ENCODE data around the gene MAPKAPK3.

Gene MAPKAPK3

GRCh38 chr3:50617096-50617791 lies at the start of gene MAPKAPK3:
Gene MAPKAPK3, plus strand, starts transcription at chr3:50617151. Its CDS starts 415 bp downstream, at chr3:50617566.
- no peak for DNase-seq (ENCODE audit: low read depth in 2 of 2)

- DNase-seq (ENCODE audit: low read depth in 2 of 2) = peak; percentile 80 to 89
Observed at GRCh38 chr3:50567386-50568167, 49.4 kb upstream of the MAPKAPK3 start, which contains the start of gene C3orf18. Gene C3orf18, minus strand, starts transcription at chr3:50567747. Its CDS starts 2,048 bp downstream, at chr3:50565699.

GRCh38 chr3:50568947-50569749 lies 47.8 kb upstream of the MAPKAPK3 start, which contains the start of gene HEMK1:
Gene HEMK1, plus strand, starts transcription at chr3:50569522. Its CDS starts 1,583 bp downstream, at chr3:50571105.
- peak; percentile 82 to 87 for DNase-seq (ENCODE audit: low read depth in 2 of 2)

GRCh38 chr3:50570508-50571279 lies 46.3 kb upstream of the MAPKAPK3 start:
- DNase-seq (ENCODE audit: low read depth in 2 of 2) = no peak

GRCh38 chr3:50571486-50571885 lies 45.5 kb upstream of the MAPKAPK3 start:
- DNase-seq (ENCODE audit: low read depth in 2 of 2) = no peak

GRCh38 chr3:50572158-50572557 lies 44.8 kb upstream of the MAPKAPK3 start:
- peak; percentile 55 to 68 for DNase-seq (ENCODE audit: low read depth in 2 of 2)

GRCh38 chr3:50572801-50573371 lies 44.1 kb upstream of the MAPKAPK3 start:
- DNase-seq (ENCODE audit: low read depth in 2 of 2) = no peak

- peak; percentile 41 to 46 for DNase-seq (ENCODE audit: low read depth in 2 of 2)
Observed at GRCh38 chr3:50573566-50574443, 43.1 kb upstream of the MAPKAPK3 start.

- no peak for DNase-seq (ENCODE audit: low read depth in 2 of 2)
Observed at GRCh38 chr3:50574444-50574831, 42.5 kb upstream of the MAPKAPK3 start.

- DNase-seq (ENCODE audit: low read depth in 2 of 2) = no peak
Observed at GRCh38 chr3:50575372-50575771, 41.6 kb upstream of the MAPKAPK3 start.

GRCh38 chr3:50577348-50577747 lies 39.6 kb upstream of the MAPKAPK3 start:
- DNase-seq (ENCODE audit: low read depth in 2 of 2) = no peak

- DNase-seq (ENCODE audit: low read depth in 2 of 2) = no peak
Observed at GRCh38 chr3:50580683-50581458, 36.1 kb upstream of the MAPKAPK3 start.

- no peak for DNase-seq (ENCODE audit: low read depth in 2 of 2)
Observed at GRCh38 chr3:50581459-50581842, 35.5 kb upstream of the MAPKAPK3 start.

- DNase-seq (ENCODE audit: low read depth in 2 of 2) = no peak
Observed at GRCh38 chr3:50582083-50582482, 34.9 kb upstream of the MAPKAPK3 start.

- DNase-seq (ENCODE audit: low read depth in 2 of 2) = no peak
Observed at GRCh38 chr3:50583897-50584296, 33.1 kb upstream of the MAPKAPK3 start.

- no peak for DNase-seq (ENCODE audit: low read depth in 2 of 2)
Observed at GRCh38 chr3:50584391-50584790, 32.6 kb upstream of the MAPKAPK3 start.

GRCh38 chr3:50585919-50586762 lies 30.8 kb upstream of the MAPKAPK3 start:
- no peak for DNase-seq (ENCODE audit: low read depth in 2 of 2)

GRCh38 chr3:50586763-50587070 lies 30.2 kb upstream of the MAPKAPK3 start:
- no peak for DNase-seq (ENCODE audit: low read depth in 2 of 2)
